Measurements from ENCODE around the gene SMCO4. TPM values are rescaled to one million over a fixed set of nuclear protein-coding genes. Genes with fewer than 3 reads are reported as not detected.

Gene SMCO4
- polyA plus RNA-seq, 1 donor = 7.3 TPM

DNA sequence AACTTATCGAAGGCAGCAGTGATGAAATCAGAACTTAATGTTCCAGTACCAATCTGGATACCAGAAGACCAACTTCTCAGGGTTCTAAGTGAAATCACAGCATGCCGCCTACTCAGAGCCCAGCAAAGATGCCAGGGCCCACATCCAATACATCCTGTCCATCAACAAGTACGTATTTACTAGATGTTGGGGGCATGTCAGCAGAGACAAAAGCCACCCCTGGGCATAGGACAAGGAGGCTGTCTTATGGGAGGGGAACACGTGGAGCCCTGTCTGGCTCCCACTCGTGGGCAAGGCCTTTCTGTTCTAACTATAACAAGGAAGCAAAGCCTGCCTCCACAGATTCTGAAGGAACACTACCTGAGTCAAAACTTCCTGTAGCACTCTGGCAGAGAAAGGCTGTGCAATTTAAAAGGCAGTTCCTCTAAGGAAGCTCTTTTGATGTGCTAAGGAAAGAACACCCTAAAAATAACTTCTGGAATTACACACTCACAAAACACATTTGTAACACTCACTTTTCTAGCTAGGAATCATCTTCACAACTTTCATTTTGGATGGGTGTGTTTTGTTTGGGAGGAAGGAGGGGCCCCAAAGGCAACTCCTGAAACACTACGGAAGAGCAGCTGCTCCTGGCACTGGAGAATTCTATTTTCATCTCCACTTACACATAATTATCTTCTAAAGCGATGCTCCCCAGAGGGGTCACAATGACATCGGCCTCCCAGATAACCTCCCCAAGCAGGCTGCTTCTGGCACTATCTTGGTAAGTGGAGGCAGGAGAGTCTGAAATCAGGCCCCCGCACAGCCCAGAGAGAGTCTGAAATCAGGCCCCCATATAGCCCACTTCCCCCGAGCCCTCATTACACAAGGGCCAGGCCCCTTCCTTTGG is 14.2 kb downstream of the SMCO4 start:
- DNase-seq = no peak

GRCh38 chr11:93528252-93528651 is 14.9 kb downstream of the SMCO4 start:
- DNase-seq = no peak

DNA sequence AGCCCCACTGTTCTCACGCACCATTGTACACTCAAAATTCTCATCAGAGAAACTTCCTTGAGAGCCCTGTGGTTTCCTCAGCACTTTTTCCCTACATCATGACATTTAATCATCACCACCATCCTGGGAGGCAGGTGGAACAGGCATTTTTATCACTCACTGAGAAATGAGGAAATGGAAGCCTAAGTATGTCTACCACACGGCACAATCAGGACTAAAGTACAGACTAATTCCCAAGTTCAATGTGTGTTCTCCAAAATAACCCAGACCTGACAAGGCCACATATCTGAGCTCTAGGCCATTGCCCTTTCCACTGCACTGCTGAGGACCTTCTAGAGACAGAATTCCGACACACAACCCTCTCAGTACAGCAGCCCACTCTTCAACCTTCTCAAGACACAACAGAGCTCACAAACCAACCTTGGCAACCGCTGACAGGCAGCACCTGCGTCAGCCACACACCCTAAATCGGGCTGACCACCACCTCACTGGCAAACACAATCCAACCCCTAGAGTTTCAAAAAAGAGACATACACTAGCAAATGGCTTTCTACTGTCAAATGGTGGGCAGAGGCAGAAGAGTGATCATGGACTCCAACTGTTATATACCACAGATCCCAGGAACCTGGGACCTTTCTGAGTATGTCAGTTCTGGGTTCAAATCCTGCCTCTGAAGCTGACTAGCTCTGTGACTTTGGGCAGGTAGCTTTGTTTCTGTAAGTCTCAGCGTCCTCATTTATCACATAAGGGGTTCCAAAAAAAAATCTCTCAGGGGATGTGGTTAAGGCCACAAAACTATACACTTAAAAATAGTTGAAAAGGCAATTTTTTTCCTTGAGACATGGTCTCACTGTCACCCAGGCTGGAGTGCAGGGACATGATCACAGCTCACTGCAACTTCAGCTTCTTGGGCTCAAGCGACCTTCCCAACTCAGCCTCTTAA is 16.3 kb downstream of the SMCO4 start:
- no peak for DNase-seq

DNA sequence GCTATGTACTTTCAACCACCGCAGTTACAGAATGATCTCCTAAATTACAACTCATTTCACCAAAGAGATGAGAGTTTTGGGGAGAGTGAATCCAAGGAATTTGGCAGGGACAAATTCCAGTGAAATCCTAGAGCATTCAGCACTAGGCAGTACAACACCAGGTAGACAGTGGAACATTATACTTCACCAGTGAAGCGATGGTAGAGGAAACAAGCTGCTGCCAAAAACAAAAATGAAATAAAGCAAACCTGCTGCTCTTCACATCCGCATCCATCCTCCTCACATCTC is 16.9 kb downstream of the SMCO4 start:
- DNase-seq = no peak

DNA sequence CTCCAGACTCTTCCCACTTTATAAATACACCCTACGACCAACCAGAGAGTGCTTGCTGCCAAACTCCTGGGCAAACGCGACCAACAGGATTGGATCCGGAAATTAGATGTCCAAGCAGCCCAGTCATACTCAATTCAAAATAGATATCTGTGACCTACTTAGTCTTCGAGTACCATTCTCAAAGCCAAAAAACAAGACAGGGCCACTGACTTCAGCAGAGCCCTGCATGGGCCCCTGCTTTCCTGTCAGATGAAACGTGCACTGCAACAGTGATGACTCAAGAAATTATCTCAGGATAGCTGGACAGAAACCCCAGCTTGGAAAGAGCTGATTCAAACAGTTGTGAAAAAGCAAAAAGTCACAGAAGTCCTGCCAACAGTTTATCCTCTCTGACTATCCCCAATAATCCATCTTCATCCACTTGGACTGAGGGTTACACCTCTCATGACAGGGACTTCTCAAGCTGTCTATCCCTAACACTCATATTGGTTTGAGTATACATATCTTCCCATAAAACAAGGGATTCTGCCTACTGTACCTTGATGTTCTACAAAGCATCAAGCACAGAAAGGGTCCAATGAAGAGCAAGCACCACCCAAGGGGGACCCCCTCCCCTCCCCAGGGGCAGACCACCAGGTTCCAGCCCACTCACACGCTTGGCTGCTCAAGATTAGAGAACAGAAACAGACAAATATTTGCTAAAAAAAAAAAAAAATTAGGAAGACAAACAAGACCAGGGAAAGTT is 17.4 kb downstream of the SMCO4 start:
- DNase-seq = no peak

DNA sequence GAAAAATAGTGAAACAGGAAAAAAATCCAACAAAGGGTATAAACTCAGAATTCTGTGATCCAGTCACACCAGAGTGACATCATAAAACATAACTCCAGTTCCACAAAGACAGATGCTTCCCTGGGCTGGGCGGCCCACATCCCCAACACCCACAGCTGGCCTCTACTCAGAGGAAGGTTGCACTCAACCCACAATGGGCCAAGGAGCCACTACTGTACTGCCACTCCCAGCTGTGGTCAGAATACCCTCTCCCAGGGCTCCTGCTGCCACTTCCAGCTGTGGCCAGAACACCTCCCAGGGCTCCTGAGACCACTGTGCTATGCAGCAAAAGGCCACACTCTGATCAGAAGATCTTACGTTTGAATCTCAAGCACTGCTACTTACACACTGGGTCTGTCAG is 18.3 kb downstream of the SMCO4 start:
- no peak for DNase-seq

GRCh38 chr11:93524173-93524536 is 19.0 kb downstream of the SMCO4 start:
- no peak for DNase-seq

- DNase-seq = no peak
Observed at GRCh38 chr11:93520726-93521509, 22.3 kb downstream of the SMCO4 start.

DNA sequence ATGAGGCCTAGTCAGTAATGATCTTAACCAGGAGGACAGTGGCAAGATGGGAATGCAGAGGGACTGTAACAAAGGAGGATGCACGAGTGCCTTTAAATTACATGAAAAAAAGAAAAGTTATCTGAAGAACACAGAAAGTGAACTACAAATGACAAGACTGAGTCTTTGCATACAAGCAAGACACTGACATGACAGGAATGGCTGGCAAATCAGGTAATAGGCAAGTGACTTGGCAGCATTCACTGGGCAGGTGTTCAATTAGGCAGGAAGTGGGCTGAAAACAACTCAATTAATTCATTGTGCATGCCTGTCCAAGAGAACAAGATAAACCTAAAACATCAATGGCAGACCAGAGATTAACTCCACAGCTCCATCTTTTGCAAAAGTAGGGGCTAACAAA is 24.0 kb downstream of the SMCO4 start:
- no peak for DNase-seq

GRCh38 chr11:93518081-93518480 is 25.1 kb downstream of the SMCO4 start:
- no peak for DNase-seq

- no peak for DNase-seq
Observed at GRCh38 chr11:93517611-93518010, 25.6 kb downstream of the SMCO4 start.

- DNase-seq = no peak
Observed at GRCh38 chr11:93517041-93517440, 26.1 kb downstream of the SMCO4 start.

GRCh38 chr11:93515441-93516025 is 27.7 kb downstream of the SMCO4 start:
- DNase-seq = no peak

- DNase-seq = no peak
Observed at GRCh38 chr11:93514712-93515111, 28.5 kb downstream of the SMCO4 start.

DNA sequence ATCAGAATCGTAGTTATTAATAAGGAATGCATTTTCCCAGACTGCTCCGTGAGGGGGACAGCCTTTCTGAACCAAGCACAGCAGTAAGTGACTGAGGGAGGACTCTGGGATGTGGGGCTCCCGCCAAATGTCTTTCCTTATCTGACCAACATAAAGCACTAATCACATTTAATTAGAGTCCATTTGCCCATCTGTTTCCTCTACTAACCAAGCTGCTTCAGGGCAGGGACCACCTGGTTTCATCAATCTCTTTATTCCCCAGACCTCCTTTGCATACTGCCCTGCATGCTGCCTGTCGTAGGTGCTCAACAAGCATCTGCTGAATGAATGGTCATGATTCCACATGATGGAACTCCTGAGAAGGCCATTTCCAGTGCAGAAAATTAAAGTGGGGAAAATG is 29.4 kb downstream of the SMCO4 start:
- DNase-seq = no peak

GRCh38 chr11:93512949-93513667 is 30.1 kb downstream of the SMCO4 start:
- no peak for DNase-seq

GRCh38 chr11:93512073-93512475 is 31.1 kb downstream of the SMCO4 start:
- DNase-seq = no peak

GRCh38 chr11:93510196-93510873 is 32.9 kb downstream of the SMCO4 start:
- no peak for DNase-seq

DNA sequence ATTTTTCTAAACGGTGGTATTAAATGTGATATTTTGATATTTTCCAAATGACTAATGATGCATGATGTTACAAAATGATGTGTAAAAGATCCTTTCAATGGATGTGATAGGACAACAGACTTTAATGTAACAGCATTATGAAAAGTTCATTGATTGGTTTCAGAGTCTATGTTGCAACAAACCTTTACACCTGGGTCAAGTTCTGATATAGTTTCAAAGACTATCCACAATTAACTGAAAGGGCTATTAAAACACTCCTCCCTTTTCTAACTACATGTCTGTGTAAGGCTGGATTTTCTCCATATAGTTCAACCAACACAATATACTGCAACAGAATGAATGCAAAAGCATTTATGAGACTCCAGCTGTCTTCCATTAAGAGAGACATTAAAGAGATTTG is 35.7 kb downstream of the SMCO4 start:
- no peak for DNase-seq

GRCh38 chr11:93505703-93506102 is 37.5 kb downstream of the SMCO4 start:
- no peak for DNase-seq
